WTC11 (cell line): Measurements from ENCODE around the gene SFMBT1.

ENCODE experiments used
- AFF4 ChIP-seq: sonication (generic); formaldehyde crosslinking; IDR thresholded peaks from 2 replicates; pipeline ENCODE4 v1.8.1; 2023; ENCODE audit warnings: mild to moderate bottlenecking, missing genetic modification reagents, borderline replicate concordance
- CTCF ChIP-seq: fragments of 200-600 bp; IDR thresholded peaks from 2 replicates; pipeline ENCODE4 v1.8.0; 2022; ENCODE audit warnings: antibody characterized with exemption
- E2F1 ChIP-seq: sonication (generic); formaldehyde crosslinking; IDR thresholded peaks from 2 replicates; pipeline ENCODE4 v1.8.0; 2022; ENCODE audit warnings: mild to moderate bottlenecking, missing genetic modification reagents
- ELF4 ChIP-seq: sonication (generic); formaldehyde crosslinking; IDR thresholded peaks from 2 replicates; pipeline ENCODE4 v1.8.1; 2022; ENCODE audit warnings: low read depth, mild to moderate bottlenecking, moderate library complexity, missing genetic modification reagents
- GABPB1 ChIP-seq: sonication (generic); formaldehyde crosslinking; IDR thresholded peaks from 2 replicates; pipeline ENCODE4 v1.8.1; 2023; ENCODE audit warnings: mild to moderate bottlenecking, missing genetic modification reagents
- MAX ChIP-seq: sonication (generic); formaldehyde crosslinking; IDR thresholded peaks from 2 replicates; pipeline ENCODE4 v1.8.0; 2022; ENCODE audit warnings: mild to moderate bottlenecking, missing genetic modification reagents
- NFYB ChIP-seq: sonication (generic); formaldehyde crosslinking; conservative IDR thresholded peaks from 2 replicates; pipeline ENCODE4 v1.8.0; 2022; ENCODE audit warnings: low read depth, missing genetic modification reagents
- PRDM15 ChIP-seq: sonication (generic); formaldehyde crosslinking; IDR thresholded peaks from 2 replicates; pipeline ENCODE4 v1.8.0; 2022; ENCODE audit warnings: missing genetic modification reagents

- TF ChIP-seq CTCF (no peak), NFYB (CRISPR knock-in tag) (no peak), PRDM15 (CRISPR knock-in tag) (no peak), AFF4 (CRISPR knock-in tag) (no peak), E2F1 (CRISPR knock-in tag) (no peak), GABPB1 (no peak), ELF4 (no peak), MAX (no peak)
Measured at GRCh38 chr3:53044371-53044710, 1.5 kb downstream of the SFMBT1 start.
